Measurements from ENCODE around the gene SLC39A11.

The SLC39A11 gene

GRCh38 chr17:72609501-72609900, 483.0 kb downstream of the SLC39A11 start:
- no peak overlapping the region for H3K4me3 ChIP-seq (ENCODE audit: low read length)
- no peak for TF ChIP-seq CTCF (conservative IDR thresholded peaks at IDR 0.05; ENCODE audit: low read depth, low read length)
- DNase-seq (ENCODE audit: low read depth), result no peak

DNA sequence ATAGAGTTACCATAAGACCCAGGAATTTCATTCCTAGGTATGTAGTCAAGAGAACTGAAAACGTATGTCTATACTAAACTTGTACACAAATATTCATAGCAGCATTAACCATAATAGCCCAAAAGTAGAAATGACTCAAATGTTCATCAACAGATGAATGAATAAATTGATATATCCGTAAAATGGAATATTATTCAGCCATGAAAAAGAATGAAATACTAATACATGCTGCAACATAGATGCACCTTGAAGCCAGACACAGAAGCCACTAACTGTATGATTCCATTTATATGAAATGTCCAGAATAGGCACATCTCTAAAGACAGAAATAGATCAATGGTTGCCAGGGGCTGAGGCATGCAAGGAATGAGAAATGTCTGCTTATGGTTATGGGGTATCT, 484.1 kb downstream of the SLC39A11 start:
- no peak for DNase-seq (ENCODE audit: low read depth)
- TF ChIP-seq CTCF (conservative IDR thresholded peaks at IDR 0.05; ENCODE audit: low read depth, low read length), result no peak
- H3K4me3 ChIP-seq (ENCODE audit: low read length), result no peak overlapping the region

- TF ChIP-seq CTCF (conservative IDR thresholded peaks at IDR 0.05; ENCODE audit: low read depth, low read length), result no peak
- H3K4me3 ChIP-seq (ENCODE audit: low read length), result no peak overlapping the region
These were observed 485.8 kb downstream of the SLC39A11 start for GRCh38 chr17:72606656-72607055.

GRCh38 chr17:72605543-72605942, 486.9 kb downstream of the SLC39A11 start:
- no peak for DNase-seq (ENCODE audit: low read depth)
- no peak for TF ChIP-seq CTCF (conservative IDR thresholded peaks at IDR 0.05; ENCODE audit: low read depth, low read length)
- H3K4me3 ChIP-seq (ENCODE audit: low read length), result no peak overlapping the region

More at GRCh38 chr17:72606656-72607055, 485.8 kb downstream of the SLC39A11 start:
- DNase-seq (ENCODE audit: low read depth), result no peak

- H3K4me3 ChIP-seq (ENCODE audit: low read length), result no peak overlapping the region
- TF ChIP-seq CTCF (conservative IDR thresholded peaks at IDR 0.05; ENCODE audit: low read depth, low read length), result no peak
- DNase-seq (ENCODE audit: low read depth), result no peak
These were observed 488.0 kb downstream of the SLC39A11 start for GRCh38 chr17:72604518-72604917.

- no peak overlapping the region for H3K4me3 ChIP-seq (ENCODE audit: low read length)
- DNase-seq (ENCODE audit: low read depth), result no peak
These were observed 488.9 kb downstream of the SLC39A11 start for GRCh38 chr17:72603420-72604242.

More at GRCh38 chr17:72603420-72604242, 488.9 kb downstream of the SLC39A11 start:
- no peak for TF ChIP-seq CTCF (conservative IDR thresholded peaks at IDR 0.05; ENCODE audit: low read depth, low read length)
